GM12892 (cell line): ENCODE results near the gene NRL.

Experiments used
- POLR2A ChIP-seq: IDR thresholded peaks from 2 replicates; pipeline ENCODE4 v1.6.1; 2011; ENCODE audit warnings: low read depth, low read length, control low read depth
- POLR2AphosphoS5 ChIP-seq: IDR thresholded peaks from 2 replicates; pipeline ENCODE4 v1.6.1; 2011; ENCODE audit warnings: low read depth, low read length, control low read depth
- TAF1 ChIP-seq: IDR thresholded peaks from 2 replicates; pipeline ENCODE4 v1.6.1; 2011; ENCODE audit warnings: low read depth, mild to moderate bottlenecking, control low read depth, low read length, borderline replicate concordance

DNA sequence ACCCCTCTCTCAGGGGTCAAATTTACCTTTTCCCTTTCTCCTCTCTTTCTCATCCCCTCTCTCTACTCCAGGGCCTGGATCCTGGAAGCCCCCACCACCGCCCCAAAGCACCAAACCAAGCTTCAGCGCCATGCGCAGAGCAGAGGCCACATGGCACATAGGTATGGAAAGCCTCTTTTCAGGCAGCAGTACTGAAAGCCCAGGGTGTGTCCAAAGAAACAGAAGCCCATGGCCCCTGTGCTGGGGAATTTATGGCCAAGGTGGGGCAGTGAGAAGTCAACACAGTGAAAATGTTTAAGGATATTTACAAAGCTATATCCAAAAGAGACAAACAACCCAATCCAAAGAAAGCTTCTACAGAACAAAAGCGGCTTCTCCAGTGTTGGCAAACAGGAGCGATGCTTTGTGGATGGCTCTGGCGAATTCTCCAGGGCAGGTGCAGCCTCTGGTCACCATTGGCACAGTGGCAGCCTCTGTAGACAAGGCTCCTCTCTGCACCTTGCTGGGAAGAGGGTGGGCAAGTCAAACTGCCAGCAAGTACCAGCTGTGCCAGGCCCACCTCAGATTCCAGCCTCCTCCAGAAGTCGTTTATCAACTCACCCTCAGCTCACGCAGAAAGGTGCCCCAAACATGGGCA lies 48.1 kb downstream of the NRL start:
- no peak for TF ChIP-seq POLR2AphosphoS5
- no peak for TF ChIP-seq POLR2A
- no peak for TF ChIP-seq TAF1
